Measurements from ENCODE around the gene SPAG6. TPM values are rescaled to one million over a fixed set of nuclear protein-coding genes. Genes with fewer than 3 reads are reported as not detected.
A peak's percentile ranks its signal among the peaks of the same experiment; 100 is the strongest.

Gene SPAG6
- polyA plus RNA-seq, 3 donors: 0.75 to 1.1 (median 0.92) TPM

GRCh38 chr10:22429981-22430421 lies 84.7 kb downstream of the SPAG6 start:
- no peak for DNase-seq (ENCODE audit: low read depth in 3 of 3, low spot score in 2 of 3)

DNA sequence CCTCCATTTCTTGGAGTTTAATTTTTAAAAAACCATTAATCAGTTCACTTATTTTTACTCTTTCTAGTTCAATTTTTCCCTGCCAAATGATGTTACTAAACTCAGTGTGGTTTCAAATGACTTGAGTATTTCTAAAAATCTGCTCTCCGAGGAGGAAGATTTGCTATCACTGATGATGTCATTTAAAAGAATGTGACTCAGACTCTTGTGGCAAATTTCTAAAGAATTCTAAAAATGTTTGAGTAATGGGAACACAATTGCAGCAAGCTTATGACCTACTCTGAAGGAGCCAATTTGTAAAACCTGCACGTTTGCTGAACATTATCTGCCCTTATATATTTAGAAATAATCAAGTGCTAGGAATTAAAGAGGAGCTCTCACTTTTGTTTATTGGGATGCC lies 88.6 kb downstream of the SPAG6 start:
- no peak for DNase-seq (ENCODE audit: low read depth in 3 of 3, low spot score in 2 of 3)

DNA sequence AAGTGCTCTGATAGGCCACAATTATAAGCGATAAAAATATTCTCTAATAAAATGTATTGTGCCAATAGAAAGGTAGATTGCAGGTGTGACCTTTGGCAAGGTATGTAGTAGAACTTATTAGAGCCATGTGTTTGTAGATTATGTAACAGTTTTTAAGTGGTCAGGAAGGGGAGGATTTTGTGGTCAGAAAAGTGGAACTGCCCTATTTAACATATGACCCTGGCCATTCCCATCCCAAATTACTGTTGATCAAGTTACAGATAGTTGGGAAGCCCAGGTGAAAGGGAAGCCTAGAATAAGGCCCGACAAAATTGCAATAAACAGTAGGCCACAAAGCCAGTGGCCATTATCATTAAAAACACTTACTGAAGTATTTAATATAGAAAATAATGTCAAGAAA lies 89.2 kb downstream of the SPAG6 start:
- DNase-seq (ENCODE audit: low read depth in 3 of 3, low spot score in 2 of 3): no peak

DNA sequence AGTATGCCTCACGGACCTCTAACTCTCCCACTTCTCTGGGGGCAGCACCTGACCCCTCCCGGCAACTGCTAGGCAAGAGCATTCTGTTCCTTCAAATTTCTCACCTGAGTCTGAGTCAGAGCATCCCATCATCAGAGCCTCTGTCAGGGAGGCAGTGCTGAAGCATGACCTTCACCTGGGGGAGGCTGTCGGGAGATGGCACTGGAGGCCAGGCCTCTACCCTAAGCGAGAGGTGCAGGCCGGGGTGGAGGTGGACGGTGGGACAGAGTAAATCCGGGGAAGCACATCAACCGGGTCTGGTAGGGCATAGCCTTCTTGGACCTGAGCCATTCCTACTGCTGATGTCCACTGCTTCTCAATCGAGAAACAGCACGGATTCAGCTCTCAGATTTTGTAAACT lies 90.4 kb downstream of the SPAG6 start:
- DNase-seq (ENCODE audit: low read depth in 3 of 3, low spot score in 2 of 3): no peak

DNA sequence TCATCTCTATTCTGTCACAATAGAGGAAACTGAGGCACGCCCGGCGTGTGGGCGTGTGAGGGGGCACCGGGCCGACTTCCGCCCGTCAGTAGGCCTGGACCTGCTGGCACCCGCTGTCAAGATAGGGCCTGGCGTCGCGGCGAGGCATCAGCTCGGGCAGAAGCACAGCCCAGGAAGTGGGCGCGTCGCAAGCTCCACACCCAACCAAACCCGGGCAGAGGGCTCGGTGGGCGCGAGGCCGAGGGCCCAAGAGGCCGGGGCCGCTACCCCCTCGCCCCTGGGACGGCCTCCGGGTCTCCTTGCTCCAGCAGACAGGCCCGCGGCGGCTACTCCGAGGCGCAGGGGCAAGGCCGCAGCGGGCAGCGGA lies 91.2 kb downstream of the SPAG6 start:
- no peak for DNase-seq (ENCODE audit: low read depth in 3 of 3, low spot score in 2 of 3)

- peak; percentile 85 to 88 (median 86) for DNase-seq (ENCODE audit: low read depth in 3 of 3, low spot score in 2 of 3)
Observed at GRCh38 chr10:22436893-22437619, 91.8 kb downstream of the SPAG6 start.

DNA sequence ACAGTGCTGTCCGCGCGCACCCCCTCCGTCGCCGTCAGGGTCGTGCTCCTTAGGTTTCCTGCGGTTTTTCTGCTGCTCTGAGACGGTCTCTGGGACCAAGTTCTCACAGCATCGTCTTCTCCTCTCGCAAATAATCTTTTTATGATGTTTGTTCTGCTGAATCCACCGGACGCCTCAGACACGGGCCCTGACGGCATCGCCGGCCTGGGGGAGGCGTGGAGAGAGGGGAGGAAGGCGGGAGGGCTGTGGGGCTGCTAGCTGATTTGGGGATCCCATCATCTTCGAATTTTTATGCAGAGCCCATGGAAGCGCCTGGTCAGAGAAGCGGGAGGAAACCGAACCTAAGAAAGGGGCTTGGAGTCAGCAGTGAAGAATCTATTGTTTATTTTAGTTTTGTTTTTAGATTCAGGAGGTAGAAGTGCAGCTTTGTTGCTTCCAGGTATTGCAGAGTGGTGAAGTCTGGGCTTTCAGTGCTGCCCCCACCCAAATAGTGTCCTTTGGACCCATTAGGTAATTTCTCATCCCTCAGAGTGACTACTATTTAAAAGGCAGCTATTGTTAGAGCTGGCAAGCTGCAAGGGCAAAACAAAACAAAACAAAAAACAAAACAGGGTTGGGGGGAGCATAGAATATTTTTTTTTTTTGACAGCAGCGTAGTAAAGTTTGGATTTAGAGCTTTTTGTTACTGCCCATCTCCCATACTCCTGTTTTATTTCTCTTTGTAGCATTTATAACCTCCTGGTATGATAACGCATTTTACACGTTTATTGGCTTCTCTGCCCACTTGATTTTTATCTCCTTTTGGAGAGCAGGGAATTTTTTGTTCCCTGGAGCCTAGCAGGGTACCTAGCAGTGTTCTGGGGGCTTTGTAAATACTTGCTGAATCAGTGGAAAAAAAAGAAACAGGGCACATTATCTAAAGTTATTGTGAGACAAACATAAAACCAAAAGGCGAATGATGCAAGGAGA lies 92.6 kb downstream of the SPAG6 start:
- DNase-seq (ENCODE audit: low read depth in 3 of 3, low spot score in 2 of 3): peak in 1 of 3 donors; percentile 61

- no peak for DNase-seq (ENCODE audit: low read depth in 3 of 3, low spot score in 2 of 3)
Observed at GRCh38 chr10:22438711-22439110, 93.4 kb downstream of the SPAG6 start.

- DNase-seq (ENCODE audit: low read depth in 3 of 3, low spot score in 2 of 3): no peak
Observed at GRCh38 chr10:22442063-22442462, 96.8 kb downstream of the SPAG6 start.

- DNase-seq (ENCODE audit: low read depth in 3 of 3, low spot score in 2 of 3): no peak
Observed at GRCh38 chr10:22442468-22442867, 97.2 kb downstream of the SPAG6 start.

GRCh38 chr10:22443175-22443901 lies 98.0 kb downstream of the SPAG6 start:
- DNase-seq (ENCODE audit: low read depth in 3 of 3, low spot score in 2 of 3): no peak

DNA sequence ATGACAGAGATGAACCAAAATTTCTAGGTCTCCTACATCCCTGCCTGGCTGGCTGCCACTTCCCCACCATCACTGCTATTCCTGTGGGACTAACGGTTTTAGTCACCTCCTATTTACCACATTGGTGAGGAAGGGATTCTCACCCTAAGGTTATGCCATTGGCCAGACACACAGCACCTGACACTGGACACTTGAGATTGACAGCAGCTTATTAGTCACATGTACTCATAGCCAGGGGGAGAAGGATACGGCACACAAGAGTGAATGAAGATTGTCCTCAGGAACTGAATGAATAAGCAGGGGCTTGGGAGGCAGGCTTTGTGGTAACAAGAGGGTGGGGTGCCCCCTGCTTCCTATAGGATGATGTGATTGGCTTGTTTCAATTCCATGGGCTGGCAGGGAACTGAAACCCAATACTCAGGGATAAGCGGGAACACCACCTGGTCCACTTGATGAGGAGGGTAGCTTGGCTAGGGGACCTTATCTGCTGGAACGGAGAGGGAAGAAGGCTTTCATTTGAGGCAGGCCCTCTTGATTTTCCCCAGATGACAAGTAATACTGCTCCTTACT lies 99.0 kb downstream of the SPAG6 start:
- DNase-seq (ENCODE audit: low read depth in 3 of 3, low spot score in 2 of 3): no peak

DNA sequence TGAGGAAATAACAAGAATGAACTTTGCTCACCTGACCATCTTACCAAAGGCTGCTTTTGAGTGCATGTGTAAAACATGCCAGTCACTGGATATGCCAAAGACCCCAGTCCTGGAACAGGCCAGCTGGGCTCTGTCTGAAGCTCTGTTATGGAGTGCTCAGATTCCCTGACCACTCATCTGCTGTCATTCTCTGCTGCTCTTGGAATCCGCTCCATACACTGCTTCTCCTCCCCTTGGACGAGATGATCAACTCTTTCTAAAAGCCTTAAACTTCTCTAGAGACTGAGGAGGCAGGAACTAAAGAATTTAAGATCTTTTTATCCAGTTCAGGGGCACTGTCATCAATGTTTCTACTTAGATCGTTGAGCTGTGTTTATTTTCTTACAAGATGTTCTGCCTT lies 100.2 kb downstream of the SPAG6 start:
- no peak for DNase-seq (ENCODE audit: low read depth in 3 of 3, low spot score in 2 of 3)

- no peak for DNase-seq (ENCODE audit: low read depth in 3 of 3, low spot score in 2 of 3)
Observed at GRCh38 chr10:22447068-22447467, 101.8 kb downstream of the SPAG6 start.

DNA sequence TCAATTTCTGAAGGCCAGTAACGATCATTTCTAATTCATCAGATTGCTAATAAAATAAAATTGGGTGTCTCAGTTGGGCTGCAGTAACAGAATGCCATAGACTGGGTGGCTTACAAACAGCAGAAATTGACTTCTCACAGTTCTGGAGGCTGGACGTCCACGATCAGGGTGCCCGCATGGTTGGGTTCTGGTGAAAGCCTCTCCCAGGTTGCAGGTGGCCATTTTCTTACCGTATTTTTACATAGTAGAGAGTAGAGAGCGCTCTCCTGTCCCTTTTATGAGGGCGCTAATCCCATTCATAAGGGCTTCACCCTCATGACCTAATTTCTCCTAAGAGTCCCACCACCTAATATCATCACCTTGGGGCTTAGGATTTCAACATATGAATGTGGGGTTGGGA lies 106.0 kb downstream of the SPAG6 start:
- DNase-seq (ENCODE audit: low read depth in 3 of 3, low spot score in 2 of 3): no peak

DNA sequence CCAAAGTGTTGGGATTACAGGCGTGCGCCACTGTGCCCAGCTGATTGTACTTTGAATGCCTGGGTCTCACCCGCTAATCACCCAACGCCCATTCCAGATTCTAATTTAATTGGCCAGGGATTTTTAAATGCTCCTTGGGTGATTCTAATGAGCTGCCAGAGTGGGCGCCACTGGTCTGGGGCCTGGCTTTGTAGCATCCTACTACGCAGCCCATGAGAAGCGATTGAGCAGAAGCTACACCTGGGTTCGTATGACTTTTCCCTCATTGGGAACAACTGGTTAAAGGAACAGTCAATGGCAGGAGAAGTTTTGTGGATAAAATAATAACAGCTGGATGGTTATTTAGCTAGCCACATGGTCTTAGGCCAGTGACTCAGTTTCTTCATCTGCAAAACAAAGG lies 108.0 kb downstream of the SPAG6 start:
- no peak for DNase-seq (ENCODE audit: low read depth in 3 of 3, low spot score in 2 of 3)

DNA sequence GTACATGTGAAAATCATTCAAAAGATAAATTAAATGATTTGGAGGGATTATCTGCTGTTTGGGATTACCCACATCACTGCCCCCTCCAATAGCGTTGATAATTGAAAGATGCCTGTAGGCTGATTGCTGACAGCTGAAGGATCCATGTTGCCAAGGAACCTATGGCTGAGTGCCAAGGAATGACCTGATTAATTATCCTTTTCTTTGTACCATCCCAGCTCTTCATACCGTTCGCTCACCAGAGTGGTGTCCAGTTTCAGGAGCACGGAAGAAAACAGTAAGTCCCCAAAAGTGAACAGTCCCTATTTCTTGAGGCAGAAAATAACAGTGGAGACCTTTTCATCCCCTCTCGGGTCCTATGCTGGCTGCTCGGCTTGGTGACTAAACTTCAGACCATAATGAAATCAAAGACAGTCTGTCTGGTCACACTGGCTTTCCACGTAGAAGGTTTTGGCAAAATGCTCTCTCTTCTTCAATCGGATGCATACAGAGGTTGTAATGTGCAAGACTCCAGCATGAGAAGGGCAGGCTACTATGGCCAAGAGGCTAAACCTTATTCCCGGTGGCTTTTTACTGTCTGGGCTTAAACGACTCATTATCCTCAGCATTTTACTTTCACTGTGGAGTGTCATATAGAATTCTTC lies 108.8 kb downstream of the SPAG6 start:
- no peak for DNase-seq (ENCODE audit: low read depth in 3 of 3, low spot score in 2 of 3)

GRCh38 chr10:22454634-22455033 lies 109.3 kb downstream of the SPAG6 start:
- no peak for DNase-seq (ENCODE audit: low read depth in 3 of 3, low spot score in 2 of 3)

DNA sequence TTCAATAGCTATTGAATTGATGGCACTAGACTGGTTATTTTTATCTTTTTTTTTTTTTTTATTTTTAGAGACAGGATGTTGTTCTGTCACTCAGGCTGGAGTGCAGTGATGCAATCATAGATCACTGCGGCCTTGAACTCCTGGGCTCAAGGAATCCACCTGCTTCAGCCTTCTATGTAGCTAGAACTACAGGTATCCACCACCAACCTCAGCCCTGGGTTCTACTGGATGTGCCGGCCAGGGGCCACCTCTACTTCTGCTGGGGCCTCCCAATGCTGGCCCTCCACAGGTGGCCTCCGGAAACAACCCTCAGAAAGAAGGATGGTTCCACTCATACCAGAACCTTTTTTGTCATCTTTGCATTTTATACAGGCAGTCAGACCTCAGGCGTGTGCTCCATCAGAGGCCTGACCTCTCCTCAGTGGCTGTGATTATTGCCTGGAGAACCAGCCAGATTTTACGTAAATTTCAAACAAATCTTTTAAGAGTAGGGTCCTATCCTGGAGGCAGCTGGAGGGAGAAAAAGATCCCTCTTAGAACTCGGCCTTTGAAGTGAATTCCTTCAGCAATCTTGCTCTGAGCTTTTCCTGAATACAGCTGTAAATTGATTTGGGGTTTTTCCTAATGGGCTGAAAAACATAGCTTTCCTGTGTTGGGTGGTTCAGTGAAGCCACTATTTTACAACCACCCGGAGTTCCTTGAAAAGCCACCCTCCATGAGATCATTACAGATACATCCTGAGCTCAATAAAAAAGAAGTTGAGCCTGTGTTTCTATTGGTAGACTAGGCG lies 110.0 kb downstream of the SPAG6 start:
- no peak for DNase-seq (ENCODE audit: low read depth in 3 of 3, low spot score in 2 of 3)

DNA sequence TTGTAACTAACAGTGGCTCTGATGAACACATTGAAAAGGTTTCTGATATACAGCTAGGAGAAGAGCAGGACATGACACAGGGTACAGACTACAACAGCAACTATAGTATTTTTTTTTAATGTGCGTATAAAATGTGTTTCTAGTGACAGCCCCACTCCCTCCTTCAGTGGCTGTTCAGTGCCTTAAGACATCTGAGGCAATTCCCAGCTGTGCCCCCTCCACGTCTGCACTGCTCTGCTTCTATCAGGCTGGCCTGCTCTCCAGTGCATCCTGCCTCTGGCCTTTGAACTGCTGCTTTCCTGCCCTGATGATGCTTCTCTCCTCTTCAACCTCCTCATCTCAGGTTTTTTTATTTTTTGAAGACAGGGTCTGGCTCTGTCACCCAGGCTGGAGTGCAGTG lies 111.2 kb downstream of the SPAG6 start:
- DNase-seq (ENCODE audit: low read depth in 3 of 3, low spot score in 2 of 3): no peak
